Measurements from ENCODE around the gene ARHGAP32. TPM values are rescaled to one million over a fixed set of nuclear protein-coding genes. Genes with fewer than 3 reads are reported as not detected.
A peak's percentile ranks its signal among the peaks of the same experiment; 100 is the strongest.

ARHGAP32 gene
- total and polyA plus RNA-seq, 2 donors from 2014 or later = 2.1 to 30.8 TPM

DNA sequence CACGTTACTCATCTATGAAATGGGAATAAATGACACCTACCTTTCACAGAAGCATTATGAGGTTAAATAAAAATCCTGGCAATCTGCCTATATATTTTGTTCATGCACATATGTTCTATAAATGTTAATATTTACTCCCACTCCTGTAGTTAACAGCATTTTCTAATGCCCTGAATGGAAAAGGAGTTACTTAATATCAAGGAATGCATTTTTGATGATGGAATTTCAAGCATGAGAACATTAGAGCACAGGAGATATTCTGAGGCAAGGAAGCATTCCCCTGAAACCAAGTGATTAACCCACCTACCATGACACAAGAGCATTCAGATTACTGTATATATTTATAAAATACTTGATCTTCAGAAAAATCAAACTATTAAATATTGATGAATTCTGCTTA, 102.1 kb downstream of the ARHGAP32 start:
- Histone ChIP-seq H3K4me3 (ENCODE audit: low read length in 3 of 3) (no peak overlapping the region), H3K9me3 (ENCODE audit: control insufficient read depth in 2 of 3, insufficient read depth in 1 of 3, low read length in 3 of 3) (no peaks in the 10 kb centered on the region), H3K9ac (ENCODE audit: low read length in 3 of 3) (no peak overlapping the region), H3K36me3 (ENCODE audit: control insufficient read depth in 2 of 3, insufficient read depth in 3 of 3, low read length in 3 of 3) (no peaks in the 10 kb centered on the region), H3K27me3 (ENCODE audit: control insufficient read depth, insufficient read depth, low read length) (no peaks in the 10 kb centered on the region), H3K4me1 (ENCODE audit: control insufficient read depth in 2 of 3, insufficient read depth in 2 of 3, low read depth in 1 of 3, low read length in 3 of 3) (no peaks in the 10 kb centered on the region), H3K27ac (ENCODE audit: low read depth in 2 of 2, low read length in 2 of 2) (no peak overlapping the region)
- FAIRE-seq = no peak
- peak in 1 of 5 donors; percentile 2 for DNase-seq
- intact Hi-C loops (cut with DNase I) = no loop called here
- TF ChIP-seq, protein P1, sequence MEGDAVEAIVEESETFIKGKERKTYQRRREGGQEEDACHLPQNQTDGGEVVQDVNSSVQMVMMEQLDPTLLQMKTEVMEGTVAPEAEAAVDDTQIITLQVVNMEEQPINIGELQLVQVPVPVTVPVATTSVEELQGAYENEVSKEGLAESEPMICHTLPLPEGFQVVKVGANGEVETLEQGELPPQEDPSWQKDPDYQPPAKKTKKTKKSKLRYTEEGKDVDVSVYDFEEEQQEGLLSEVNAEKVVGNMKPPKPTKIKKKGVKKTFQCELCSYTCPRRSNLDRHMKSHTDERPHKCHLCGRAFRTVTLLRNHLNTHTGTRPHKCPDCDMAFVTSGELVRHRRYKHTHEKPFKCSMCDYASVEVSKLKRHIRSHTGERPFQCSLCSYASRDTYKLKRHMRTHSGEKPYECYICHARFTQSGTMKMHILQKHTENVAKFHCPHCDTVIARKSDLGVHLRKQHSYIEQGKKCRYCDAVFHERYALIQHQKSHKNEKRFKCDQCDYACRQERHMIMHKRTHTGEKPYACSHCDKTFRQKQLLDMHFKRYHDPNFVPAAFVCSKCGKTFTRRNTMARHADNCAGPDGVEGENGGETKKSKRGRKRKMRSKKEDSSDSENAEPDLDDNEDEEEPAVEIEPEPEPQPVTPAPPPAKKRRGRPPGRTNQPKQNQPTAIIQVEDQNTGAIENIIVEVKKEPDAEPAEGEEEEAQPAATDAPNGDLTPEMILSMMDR (IDR thresholded peaks at IDR 0.05; ENCODE audit: borderline replicate concordance, extremely low read depth, insufficient read depth) = no peak

DNA sequence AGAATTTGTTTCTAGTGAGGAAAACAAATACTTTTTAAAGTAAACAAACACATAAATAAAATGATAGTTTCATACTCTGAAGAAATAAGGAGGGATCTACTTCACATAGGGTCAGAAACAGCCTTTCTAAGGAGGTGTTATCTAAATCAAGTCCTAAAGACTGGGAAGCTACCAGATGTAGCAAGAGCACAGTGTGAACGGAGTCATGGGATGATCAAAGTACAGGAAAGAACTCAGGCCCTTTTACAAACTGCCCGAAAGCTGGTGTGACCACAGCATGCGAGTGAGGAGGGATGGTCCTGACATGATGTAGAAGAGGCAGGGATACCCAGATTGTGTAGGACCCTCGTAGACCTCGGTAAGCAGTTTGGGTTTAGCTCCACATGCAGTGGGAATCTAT, 102.8 kb downstream of the ARHGAP32 start:
- intact Hi-C loops (cut with DNase I) = no loop called here
- no peak overlapping the region for H3K4me3 ChIP-seq (ENCODE audit: low read length in 3 of 3)
- no peaks in the 10 kb centered on the region for H3K36me3 ChIP-seq (ENCODE audit: control insufficient read depth in 2 of 3, insufficient read depth in 3 of 3, low read length in 3 of 3)
- FAIRE-seq = no peak
- no peaks in the 10 kb centered on the region for H3K9me3 ChIP-seq (ENCODE audit: control insufficient read depth in 2 of 3, insufficient read depth in 1 of 3, low read length in 3 of 3)
- no peak overlapping the region for H3K9ac ChIP-seq (ENCODE audit: low read length in 3 of 3)
- no peak for DNase-seq
- no peaks in the 10 kb centered on the region for H3K4me1 ChIP-seq (ENCODE audit: control insufficient read depth in 2 of 3, insufficient read depth in 2 of 3, low read depth in 1 of 3, low read length in 3 of 3)
- H3K27me3 ChIP-seq (ENCODE audit: control insufficient read depth, insufficient read depth, low read length) = no peaks in the 10 kb centered on the region
- TF ChIP-seq, protein P1 (IDR thresholded peaks at IDR 0.05; ENCODE audit: borderline replicate concordance, extremely low read depth, insufficient read depth) = no peak
- no peak overlapping the region for H3K27ac ChIP-seq (ENCODE audit: low read depth in 2 of 2, low read length in 2 of 2)

DNA sequence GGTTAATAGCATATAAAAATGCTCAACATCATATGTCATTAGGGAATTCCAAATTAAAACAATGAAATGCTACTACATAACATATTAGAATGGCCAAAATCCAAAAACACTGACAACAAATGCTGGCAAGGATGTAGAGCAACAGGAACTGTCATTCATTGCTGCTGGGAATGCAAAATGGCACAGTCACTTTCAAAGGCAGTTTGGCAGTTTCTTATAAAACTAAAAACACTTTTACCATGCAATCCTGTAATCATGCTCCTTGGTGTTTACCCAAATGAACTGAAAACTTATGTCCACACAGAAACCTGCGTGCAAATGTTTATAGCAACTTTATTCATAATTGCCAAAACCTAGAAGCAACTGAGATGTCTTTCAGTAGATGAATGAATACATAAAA, 105.1 kb downstream of the ARHGAP32 start:
- TF ChIP-seq, protein P1 (IDR thresholded peaks at IDR 0.05; ENCODE audit: borderline replicate concordance, extremely low read depth, insufficient read depth) = no peak
- Histone ChIP-seq H3K27me3 (ENCODE audit: control insufficient read depth, insufficient read depth, low read length) (no peaks in the 10 kb centered on the region), H3K9ac (ENCODE audit: low read length in 3 of 3) (no peak overlapping the region), H3K4me1 (ENCODE audit: control insufficient read depth in 2 of 3, insufficient read depth in 2 of 3, low read depth in 1 of 3, low read length in 3 of 3) (no peaks in the 10 kb centered on the region), H3K9me3 (ENCODE audit: control insufficient read depth in 2 of 3, insufficient read depth in 1 of 3, low read length in 3 of 3) (peaks cover 2 to 9% (median 3%) of the 10 kb centered on the region in 3 donors), H3K27ac (ENCODE audit: low read depth in 2 of 2, low read length in 2 of 2) (no peak overlapping the region), H3K36me3 (ENCODE audit: control insufficient read depth in 2 of 3, insufficient read depth in 3 of 3, low read length in 3 of 3) (no peaks in the 10 kb centered on the region), H3K4me3 (ENCODE audit: low read length in 3 of 3) (no peak overlapping the region)
- intact Hi-C loops (cut with DNase I) = no loop called here
- DNase-seq = no peak
- no peak for FAIRE-seq

DNA sequence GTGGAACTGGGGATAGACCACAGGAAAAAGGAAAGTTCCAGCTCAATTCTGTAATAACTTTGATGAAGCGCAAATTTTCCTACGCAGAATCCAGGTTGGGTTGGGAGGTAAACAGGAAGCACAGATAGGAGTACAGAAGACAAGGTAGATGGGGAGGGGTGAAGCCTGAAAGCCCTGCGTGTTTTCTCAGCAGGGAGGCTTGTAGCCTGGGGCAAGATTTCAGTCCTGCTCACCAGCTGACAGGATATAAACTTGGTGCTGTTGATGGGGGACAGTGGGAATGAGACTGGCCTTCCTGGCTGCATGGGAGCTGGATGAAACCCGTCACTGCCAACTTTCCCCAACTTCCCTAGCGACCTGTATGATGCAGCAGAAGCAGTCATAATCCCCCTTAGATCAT, 114.9 kb downstream of the ARHGAP32 start:
- Histone ChIP-seq H3K9me3 (ENCODE audit: control insufficient read depth in 2 of 3, insufficient read depth in 1 of 3, low read length in 3 of 3) (no peaks in the 10 kb centered on the region), H3K9ac (ENCODE audit: low read length in 3 of 3) (no peak overlapping the region), H3K4me1 (ENCODE audit: control insufficient read depth in 2 of 3, insufficient read depth in 2 of 3, low read depth in 1 of 3, low read length in 3 of 3) (no peaks in the 10 kb centered on the region), H3K4me3 (ENCODE audit: low read length in 3 of 3) (no peak overlapping the region), H3K27me3 (ENCODE audit: control insufficient read depth, insufficient read depth, low read length) (no peaks in the 10 kb centered on the region), H3K27ac (ENCODE audit: low read depth in 2 of 2, low read length in 2 of 2) (no peak overlapping the region), H3K36me3 (ENCODE audit: control insufficient read depth in 2 of 3, insufficient read depth in 3 of 3, low read length in 3 of 3) (no peaks in the 10 kb centered on the region)
- intact Hi-C loops (cut with DNase I) = no loop called here
- DNase-seq (peak in 1 of 5 donors; percentile 8), FAIRE-seq (no peak)
- TF ChIP-seq, protein P1 (IDR thresholded peaks at IDR 0.05; ENCODE audit: borderline replicate concordance, extremely low read depth, insufficient read depth) = no peak
